Measurements from ENCODE around the gene DRD4.
"Not testable (repeated sequence)": the region's sequence is repeated elsewhere in the genome, so short reads cannot be mapped to it uniquely, and the experiment has no call there.

Gene DRD4

GRCh38 chr11:654444-654843 is 17.4 kb downstream of the DRD4 start:
- H3K27me3 ChIP-seq (ENCODE audit: insufficient read depth, low read length); H3K4me1 ChIP-seq (ENCODE audit: control insufficient read depth in 1 of 2, insufficient read depth in 2 of 2, low read length in 2 of 2); H3K79me2 ChIP-seq (ENCODE audit: control insufficient read depth, insufficient read depth, low read length, poor library complexity); H4K12ac ChIP-seq (ENCODE audit: low read depth, low read length); H4K91ac ChIP-seq (ENCODE audit: low read depth, low read length); H3K23ac ChIP-seq (ENCODE audit: low read length); H3K18ac ChIP-seq (ENCODE audit: low read length); H2AK5ac ChIP-seq (ENCODE audit: low read length); H3K27ac ChIP-seq (ENCODE audit: low read depth, low read length); H3K4me3 ChIP-seq (ENCODE audit: low read depth, low read length); H2BK120ac ChIP-seq (ENCODE audit: insufficient read depth, low read length, poor library complexity); H3K14ac ChIP-seq (ENCODE audit: low read length); DNase-seq; H3K9ac ChIP-seq (ENCODE audit: low read length); H2AFZ ChIP-seq (ENCODE audit: insufficient read depth, low read length, poor library complexity); H3K4me2 ChIP-seq (ENCODE audit: low read length); H2BK12ac ChIP-seq (ENCODE audit: low read length); H3K79me1 ChIP-seq (ENCODE audit: low read length); H3K9me3 ChIP-seq (ENCODE audit: insufficient read depth, low read depth, low read length); H3K4ac ChIP-seq (ENCODE audit: low read depth, low read length); H2BK5ac ChIP-seq (ENCODE audit: low read depth, low read length, poor library complexity); H4K8ac ChIP-seq (ENCODE audit: low read depth, low read length): not testable (repeated sequence)
- no CpG with 5 or more reads among the region's 12 CpGs for WGBS (ENCODE audit: extremely low coverage, insufficient coverage, insufficient read length)
- H3K36me3 ChIP-seq (ENCODE audit: control insufficient read depth in 1 of 2, insufficient read depth in 2 of 2, low read length in 2 of 2): peaks cover 27 to 33% of the 10 kb centered on the region in 2 experiments

- H3K4me2 ChIP-seq (ENCODE audit: low read length): no peak overlapping the region
- H3K14ac ChIP-seq (ENCODE audit: low read length): no peak overlapping the region
- H4K12ac ChIP-seq (ENCODE audit: low read depth, low read length): no peak overlapping the region
- H3K4ac ChIP-seq (ENCODE audit: low read depth, low read length): no peak overlapping the region
- no peak overlapping the region for H4K8ac ChIP-seq (ENCODE audit: low read depth, low read length)
- H2BK5ac ChIP-seq (ENCODE audit: low read depth, low read length, poor library complexity): no peak overlapping the region
- no peak overlapping the region for H3K4me3 ChIP-seq (ENCODE audit: low read depth, low read length)
- H3K27me3 ChIP-seq (ENCODE audit: insufficient read depth, low read length): no peaks in the 10 kb centered on the region
- no peak overlapping the region for H2BK120ac ChIP-seq (ENCODE audit: insufficient read depth, low read length, poor library complexity)
- H3K18ac ChIP-seq (ENCODE audit: low read length): no peak overlapping the region
- no peak overlapping the region for H3K23ac ChIP-seq (ENCODE audit: low read length)
- no peak for DNase-seq
- no peak overlapping the region for H3K9ac ChIP-seq (ENCODE audit: low read length)
- H4K91ac ChIP-seq (ENCODE audit: low read depth, low read length): no peak overlapping the region
- H3K27ac ChIP-seq (ENCODE audit: low read depth, low read length): no peak overlapping the region
- no peak overlapping the region for H2AK5ac ChIP-seq (ENCODE audit: low read length)
- no peaks in the 10 kb centered on the region for H3K79me2 ChIP-seq (ENCODE audit: control insufficient read depth, insufficient read depth, low read length, poor library complexity)
- H3K36me3 ChIP-seq (ENCODE audit: control insufficient read depth in 1 of 2, insufficient read depth in 2 of 2, low read length in 2 of 2): peaks cover 29 to 34% of the 10 kb centered on the region in 2 experiments
- H3K9me3 ChIP-seq (ENCODE audit: insufficient read depth, low read depth, low read length): peaks cover 1% of the 10 kb centered on the region
- no peak overlapping the region for H2AFZ ChIP-seq (ENCODE audit: insufficient read depth, low read length, poor library complexity)
- no peak overlapping the region for H2BK12ac ChIP-seq (ENCODE audit: low read length)
- no CpG with 5 or more reads among the region's 30 CpGs for WGBS (ENCODE audit: extremely low coverage, insufficient coverage, insufficient read length)
- no peaks in the 10 kb centered on the region for H3K79me1 ChIP-seq (ENCODE audit: low read length)
- H3K4me1 ChIP-seq (ENCODE audit: control insufficient read depth in 1 of 2, insufficient read depth in 2 of 2, low read length in 2 of 2): no peaks in the 10 kb centered on the region
Measured at GRCh38 chr11:655036-655726, 18.1 kb downstream of the DRD4 start.

- no peak overlapping the region for H4K91ac ChIP-seq (ENCODE audit: low read depth, low read length)
- H2AK5ac ChIP-seq (ENCODE audit: low read length): no peak overlapping the region
- no peaks in the 10 kb centered on the region for H3K79me2 ChIP-seq (ENCODE audit: control insufficient read depth, insufficient read depth, low read length, poor library complexity)
- H2AFZ ChIP-seq (ENCODE audit: insufficient read depth, low read length, poor library complexity): no peak overlapping the region
- H3K4me2 ChIP-seq (ENCODE audit: low read length): no peak overlapping the region
- H3K79me1 ChIP-seq (ENCODE audit: low read length): no peaks in the 10 kb centered on the region
- H3K14ac ChIP-seq (ENCODE audit: low read length): no peak overlapping the region
- H3K9ac ChIP-seq (ENCODE audit: low read length): no peak overlapping the region
- WGBS (ENCODE audit: extremely low coverage, insufficient coverage, insufficient read length): no CpG with 5 or more reads among the region's 14 CpGs
- peaks cover 33 to 36% of the 10 kb centered on the region in 2 experiments for H3K36me3 ChIP-seq (ENCODE audit: control insufficient read depth in 1 of 2, insufficient read depth in 2 of 2, low read length in 2 of 2)
- H3K4ac ChIP-seq (ENCODE audit: low read depth, low read length): no peak overlapping the region
- H3K4me1 ChIP-seq (ENCODE audit: control insufficient read depth in 1 of 2, insufficient read depth in 2 of 2, low read length in 2 of 2): no peaks in the 10 kb centered on the region
- no peaks in the 10 kb centered on the region for H3K27me3 ChIP-seq (ENCODE audit: insufficient read depth, low read length)
- no peak overlapping the region for H2BK5ac ChIP-seq (ENCODE audit: low read depth, low read length, poor library complexity)
- no peak overlapping the region for H2BK120ac ChIP-seq (ENCODE audit: insufficient read depth, low read length, poor library complexity)
- no peak overlapping the region for H3K27ac ChIP-seq (ENCODE audit: low read depth, low read length)
- no peak overlapping the region for H2BK12ac ChIP-seq (ENCODE audit: low read length)
- H3K4me3 ChIP-seq (ENCODE audit: low read depth, low read length): no peak overlapping the region
- H4K8ac ChIP-seq (ENCODE audit: low read depth, low read length): no peak overlapping the region
- DNase-seq: no peak
- peaks cover 1% of the 10 kb centered on the region for H3K9me3 ChIP-seq (ENCODE audit: insufficient read depth, low read depth, low read length)
- no peak overlapping the region for H3K18ac ChIP-seq (ENCODE audit: low read length)
- H4K12ac ChIP-seq (ENCODE audit: low read depth, low read length): no peak overlapping the region
- H3K23ac ChIP-seq (ENCODE audit: low read length): no peak overlapping the region
Measured at GRCh38 chr11:656426-656825, 19.4 kb downstream of the DRD4 start.

GRCh38 chr11:656866-657265 is 19.8 kb downstream of the DRD4 start:
- Histone ChIP-seq H2BK120ac (ENCODE audit: insufficient read depth, low read length, poor library complexity) (no peak overlapping the region), H3K4ac (ENCODE audit: low read depth, low read length) (no peak overlapping the region), H3K18ac (ENCODE audit: low read length) (no peak overlapping the region), H3K9ac (ENCODE audit: low read length) (no peak overlapping the region), H3K14ac (ENCODE audit: low read length) (no peak overlapping the region), H3K27me3 (ENCODE audit: insufficient read depth, low read length) (no peaks in the 10 kb centered on the region), H4K12ac (ENCODE audit: low read depth, low read length) (no peak overlapping the region), H3K79me1 (ENCODE audit: low read length) (no peaks in the 10 kb centered on the region), H2AFZ (ENCODE audit: insufficient read depth, low read length, poor library complexity) (no peak overlapping the region), H3K4me2 (ENCODE audit: low read length) (no peak overlapping the region), H4K91ac (ENCODE audit: low read depth, low read length) (no peak overlapping the region), H3K9me3 (ENCODE audit: insufficient read depth, low read depth, low read length) (peaks cover 1% of the 10 kb centered on the region), H3K27ac (ENCODE audit: low read depth, low read length) (no peak overlapping the region), H3K79me2 (ENCODE audit: control insufficient read depth, insufficient read depth, low read length, poor library complexity) (no peaks in the 10 kb centered on the region), H2BK12ac (ENCODE audit: low read length) (no peak overlapping the region), H3K4me1 (ENCODE audit: control insufficient read depth in 1 of 2, insufficient read depth in 2 of 2, low read length in 2 of 2) (no peaks in the 10 kb centered on the region), H2AK5ac (ENCODE audit: low read length) (no peak overlapping the region), H3K4me3 (ENCODE audit: low read depth, low read length) (no peak overlapping the region), H3K23ac (ENCODE audit: low read length) (no peak overlapping the region), H2BK5ac (ENCODE audit: low read depth, low read length, poor library complexity) (no peak overlapping the region), H4K8ac (ENCODE audit: low read depth, low read length) (no peak overlapping the region), H3K36me3 (ENCODE audit: control insufficient read depth in 1 of 2, insufficient read depth in 2 of 2, low read length in 2 of 2) (peaks cover 36 to 40% of the 10 kb centered on the region in 2 experiments)
- DNase-seq: no peak
- WGBS (ENCODE audit: extremely low coverage, insufficient coverage, insufficient read length): no CpG with 5 or more reads among the region's 7 CpGs
